Mesothelial cell of epicardium (in vitro differentiated cells): ENCODE data around the gene SCUBE1. TPM values are rescaled to one million over a fixed set of nuclear protein-coding genes. Genes with fewer than 3 reads are reported as not detected.

Experiments used
- DNase-seq, 2 experiments: peaks; one replicate each; pipeline ENCODE4 v3.0.0; 2021; ENCODE audit warnings: low spot score in 2 of 2; ENCODE audit not compliant: unreplicated experiment in 2 of 2
- H3K27ac Mint-ChIP-seq: 2 replicates; pipeline ENCODE4 v1.8.0; 2021; ENCODE audit warnings: mixed read lengths
- H3K27me3 Mint-ChIP-seq: 2 replicates; pipeline ENCODE4 v1.8.0; 2021; ENCODE audit warnings: low read depth, mixed read lengths
- H3K36me3 Mint-ChIP-seq: 2 replicates; pipeline ENCODE4 v1.8.0; 2021; ENCODE audit warnings: mixed read lengths
- H3K4me1 Mint-ChIP-seq: 2 replicates; pipeline ENCODE4 v1.8.0; 2021; ENCODE audit warnings: mixed read lengths
- H3K4me3 Mint-ChIP-seq: 2 replicates; pipeline ENCODE4 v1.8.0; 2021; ENCODE audit warnings: mild to moderate bottlenecking, moderate library complexity, mixed read lengths
- H3K9me3 Mint-ChIP-seq: 2 replicates; pipeline ENCODE4 v1.8.0; 2021; ENCODE audit warnings: mixed read lengths
- CTCF ChIP-seq: fragments of 200-600 bp; sonication (generic); IDR thresholded peaks from one replicate; pipeline ENCODE4 v1.5.0; 2021; ENCODE audit warnings: antibody characterized with exemption; ENCODE audit not compliant: unreplicated experiment
- total RNA-seq: library from RNA; stranded (reverse); gene quantifications from 3 replicates; pipeline ENCODE4 v1.2.1, GENCODE V29; 2021

Gene SCUBE1
- total RNA-seq, 1 donor from 2014 or later: 19.3 TPM

DNA sequence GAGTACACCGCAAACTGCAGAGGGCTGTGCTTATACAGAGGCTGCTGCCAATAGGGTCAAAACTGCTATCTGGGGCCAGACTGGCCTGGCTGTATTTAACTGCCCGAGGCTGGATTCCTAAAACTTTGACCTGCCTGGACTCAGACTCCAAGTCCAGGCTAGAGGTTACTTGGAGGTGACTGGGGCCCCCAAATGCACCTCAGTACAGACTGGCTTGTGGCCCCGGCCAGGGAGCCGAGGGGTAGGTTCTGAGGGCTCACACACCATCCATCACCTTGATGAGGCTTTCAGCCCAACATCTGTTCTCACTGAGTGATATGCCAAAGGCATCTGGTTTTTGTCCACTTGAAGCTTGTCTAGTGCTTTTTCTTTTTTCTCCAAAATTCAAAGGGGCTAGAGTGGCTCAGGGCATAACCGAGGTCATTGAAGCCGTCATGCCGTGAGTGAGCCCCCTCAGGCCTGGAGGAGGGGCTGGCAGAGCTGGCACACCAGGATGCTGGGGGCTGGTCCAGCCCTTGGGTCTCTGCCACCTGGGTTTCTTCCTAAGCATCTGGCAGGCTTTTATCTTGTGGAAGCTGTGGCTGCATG is 103.9 kb downstream of the SCUBE1 start:
- H3K27me3 Mint-ChIP-seq: no peaks in the 10 kb centered on the region
- no peaks in the 10 kb centered on the region for H3K36me3 Mint-ChIP-seq
- H3K27ac Mint-ChIP-seq: peak overlapping the region; percentile 16
- H3K4me3 Mint-ChIP-seq: no peak overlapping the region
- H3K9me3 Mint-ChIP-seq: no peaks in the 10 kb centered on the region
- no peak for DNase-seq
- TF ChIP-seq CTCF: no peak
- peaks cover 61% of the 10 kb centered on the region for H3K4me1 Mint-ChIP-seq

DNA sequence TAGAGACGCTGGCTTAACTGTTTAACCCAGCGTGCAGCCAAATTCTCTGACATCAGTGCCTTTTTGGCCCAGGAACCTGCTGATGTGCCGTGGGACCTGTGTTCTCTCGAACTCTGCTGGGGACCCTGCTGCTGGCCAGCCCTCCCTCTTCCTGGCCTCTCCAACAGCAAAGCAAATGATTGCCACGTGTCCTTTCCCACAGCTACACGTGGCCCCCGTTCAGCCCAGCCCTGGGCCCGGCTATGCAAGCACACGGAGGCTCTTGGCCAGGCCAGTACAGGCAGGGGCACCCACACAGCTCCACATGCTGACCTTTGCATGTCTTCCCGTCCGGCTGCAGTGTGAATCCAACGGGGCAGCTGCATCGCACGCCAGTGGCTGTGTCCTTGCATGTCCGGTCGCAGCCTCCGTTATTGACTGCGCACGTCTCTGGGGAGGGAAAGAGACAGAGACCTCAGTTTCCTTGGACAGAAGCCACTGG is 104.6 kb downstream of the SCUBE1 start:
- Mint-ChIP-seq H3K27ac (no peak overlapping the region), H3K27me3 (no peaks in the 10 kb centered on the region), H3K36me3 (no peaks in the 10 kb centered on the region), H3K4me1 (peaks cover 65% of the 10 kb centered on the region), H3K9me3 (no peaks in the 10 kb centered on the region), H3K4me3 (no peak overlapping the region)
- TF ChIP-seq CTCF: no peak
- DNase-seq: no peak

- Mint-ChIP-seq H3K36me3 (no peaks in the 10 kb centered on the region), H3K4me1 (peaks cover 61% of the 10 kb centered on the region), H3K9me3 (no peaks in the 10 kb centered on the region), H3K27ac (no peak overlapping the region), H3K27me3 (no peaks in the 10 kb centered on the region), H3K4me3 (no peak overlapping the region)
- no peak for DNase-seq
- TF ChIP-seq CTCF: no peak
These were observed 105.9 kb downstream of the SCUBE1 start for GRCh38 chr22:43237280-43237679.

DNA sequence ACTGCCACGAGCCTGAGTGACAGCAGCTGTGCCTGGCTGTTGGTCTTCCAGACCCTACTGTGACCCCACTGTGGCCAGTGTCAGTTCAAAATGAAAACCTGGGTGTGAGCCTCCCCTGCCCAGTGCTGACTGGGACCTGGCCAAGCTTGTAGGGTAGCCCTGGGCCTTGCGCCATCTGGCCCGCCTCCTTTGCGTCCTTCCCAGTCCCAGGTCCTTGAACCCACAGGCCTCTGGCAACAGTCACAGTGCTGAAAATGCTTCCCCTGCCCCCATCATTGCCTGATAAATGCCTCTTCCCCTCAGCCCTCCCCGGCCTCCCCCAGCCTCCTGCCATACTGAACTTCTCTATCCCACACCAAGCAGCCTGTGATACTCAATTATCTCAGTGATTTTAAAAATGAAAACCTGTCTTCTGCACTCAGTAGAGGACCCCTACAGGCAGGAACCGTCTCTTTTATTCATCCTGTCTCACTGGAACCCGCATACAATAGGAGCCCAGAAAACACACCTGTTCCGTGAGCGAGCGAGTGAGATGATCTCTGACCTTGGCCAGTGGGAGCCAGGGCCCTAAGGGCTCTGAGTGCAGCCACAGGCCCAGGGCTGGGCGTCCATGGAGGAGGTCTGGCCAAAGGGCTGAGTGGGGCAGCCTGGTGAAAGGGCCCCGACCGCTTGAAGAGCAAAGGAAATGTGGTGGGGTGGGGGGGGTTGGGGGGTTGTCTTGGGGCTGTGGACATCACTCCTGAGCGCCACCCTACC is 106.6 kb downstream of the SCUBE1 start:
- Mint-ChIP-seq H3K36me3 (no peaks in the 10 kb centered on the region), H3K27me3 (no peaks in the 10 kb centered on the region), H3K27ac (no peak overlapping the region), H3K4me1 (peaks cover 60% of the 10 kb centered on the region), H3K9me3 (no peaks in the 10 kb centered on the region), H3K4me3 (no peak overlapping the region)
- DNase-seq: no peak
- no peak for TF ChIP-seq CTCF

DNA sequence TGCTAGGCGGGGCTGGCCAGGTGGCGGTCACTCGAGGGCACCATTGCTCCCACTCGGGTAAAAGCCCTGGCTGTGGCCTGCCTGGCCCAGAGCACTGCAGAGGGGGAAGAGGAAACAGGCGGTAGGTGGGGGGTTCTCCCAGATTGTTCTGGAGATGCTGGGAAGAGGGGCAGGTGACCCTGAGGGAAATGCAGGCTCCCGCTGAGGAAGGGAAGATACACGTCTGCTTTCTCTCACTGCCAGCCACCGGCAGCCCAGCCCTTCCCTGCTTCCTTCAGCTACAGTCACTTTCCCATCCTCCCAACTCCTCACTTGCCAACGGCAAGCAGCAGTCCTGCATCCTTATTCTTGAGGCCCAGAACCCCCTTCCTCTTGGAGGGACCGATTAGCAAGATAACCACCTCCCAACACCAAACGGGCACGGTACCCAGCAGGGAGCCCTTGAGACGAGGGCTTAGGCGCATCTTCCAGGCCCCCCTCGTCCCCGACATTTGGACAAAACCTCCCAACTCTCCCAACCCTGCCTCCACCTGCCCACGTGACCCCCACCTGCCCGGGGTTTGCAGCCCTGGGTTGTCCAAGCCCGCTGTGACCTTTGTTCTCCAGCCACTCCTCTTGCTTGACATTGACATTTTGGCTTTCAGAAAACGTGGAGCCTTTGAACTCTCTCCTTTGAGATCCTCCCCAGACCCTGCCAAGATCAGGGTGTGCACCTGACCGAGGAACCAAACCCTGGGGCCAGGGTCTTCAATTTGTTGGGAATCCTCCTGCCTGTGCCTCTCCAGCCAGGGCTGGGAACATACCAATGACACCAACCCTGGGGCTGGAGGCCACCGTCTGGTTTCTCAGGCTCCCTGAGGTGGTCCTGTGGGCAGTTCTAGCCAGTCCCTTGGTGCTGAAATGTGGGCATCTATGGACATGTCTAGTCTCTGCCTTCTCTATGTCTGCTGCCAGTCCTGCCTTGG is 107.4 kb downstream of the SCUBE1 start:
- peaks cover 62% of the 10 kb centered on the region for H3K4me1 Mint-ChIP-seq
- no peak for TF ChIP-seq CTCF
- H3K9me3 Mint-ChIP-seq: no peaks in the 10 kb centered on the region
- H3K27ac Mint-ChIP-seq: peak overlapping the region; percentile 24
- H3K4me3 Mint-ChIP-seq: no peak overlapping the region
- H3K36me3 Mint-ChIP-seq: no peaks in the 10 kb centered on the region
- H3K27me3 Mint-ChIP-seq: no peaks in the 10 kb centered on the region
- no peak for DNase-seq
